A673 (cell line): ENCODE results near the gene BBS7. TPM values are rescaled to one million over a fixed set of nuclear protein-coding genes. Genes with fewer than 3 reads are reported as not detected.

ENCODE experiments used
- BruUV-seq: library from RNA; stranded (reverse); fragments of 400-500 nt; replicated peaks from 2 replicates; lab custom pipeline; 2021; lab: Mats Ljungman, UMichigan
- CTCF ChIA-PET: fragments of 300-600 bp; sonication (Branson Sonifier 250); formaldehyde crosslinking; loops from one replicate; lab custom pipeline; 2022; ENCODE audit warnings: antibody characterized with exemption; lab: Charles Lee
- POLR2A ChIA-PET: fragments of 300-600 bp; sonication (Branson Sonifier 250); formaldehyde crosslinking; loops from one replicate; lab custom pipeline; 2022; ENCODE audit warnings: antibody characterized with exemption; ENCODE audit not compliant: low non-redundant PET; lab: Charles Lee
- DNase-seq: peaks from one replicate; pipeline ENCODE4 v3.0.0-alpha.2; 2015; ENCODE audit warnings: low spot score
- H3K27ac ChIP-seq: fragments of 200-600 bp; sonication (generic); 2 replicates; pipeline ENCODE4 v1.5.1; 2016; ENCODE audit warnings: mixed run types, low read depth, mild to moderate bottlenecking, mixed read lengths, antibody characterized with exemption, low read length; ENCODE audit not compliant: poor library complexity, severe bottlenecking
- H3K27me3 ChIP-seq: fragments of 200-600 bp; sonication (generic); replicated peaks from 2 replicates; pipeline ENCODE4 v1.6.1; 2017; ENCODE audit warnings: mixed run types, low read depth, mild to moderate bottlenecking, mixed read lengths, antibody characterized with exemption, low read length; ENCODE audit not compliant: insufficient read depth, poor library complexity
- H3K36me3 ChIP-seq: fragments of 200-600 bp; sonication (generic); 2 replicates; pipeline ENCODE4 v1.6.1; 2016; ENCODE audit warnings: mixed run types, mild to moderate bottlenecking, mixed read lengths, antibody characterized with exemption, low read length; ENCODE audit not compliant: insufficient read depth, poor library complexity, severe bottlenecking
- H3K4me1 ChIP-seq: fragments of 200-600 bp; sonication (generic); 2 replicates; pipeline ENCODE4 v1.6.1; 2017; ENCODE audit warnings: mixed run types, mild to moderate bottlenecking, mixed read lengths, antibody characterized with exemption, low read length; ENCODE audit not compliant: insufficient read depth, poor library complexity, severe bottlenecking
- H3K4me3 ChIP-seq: fragments of 200-600 bp; sonication (generic); 2 replicates; pipeline ENCODE4 v1.5.1; 2016; ENCODE audit warnings: low read depth, mixed run types, mild to moderate bottlenecking, mixed read lengths, low read length; ENCODE audit not compliant: poor library complexity, severe bottlenecking
- H3K9me3 ChIP-seq: fragments of 200-600 bp; sonication (generic); 2 replicates; pipeline ENCODE4 v1.6.1; 2016; ENCODE audit warnings: mixed run types, low read depth, mild to moderate bottlenecking, mixed read lengths, antibody characterized with exemption, low read length; ENCODE audit not compliant: poor library complexity, severe bottlenecking
- CTCF ChIP-seq: fragments of 300-800, 200-600 bp; sonication (generic); conservative IDR thresholded peaks from 2 replicates; pipeline ENCODE4 v1.5.1; 2017; ENCODE audit warnings: low read depth, mild to moderate bottlenecking, antibody characterized with exemption, low read length, moderate library complexity, mixed read lengths
- EZH2 ChIP-seq: fragments of 200-600 bp; sonication (generic); IDR thresholded peaks from 2 replicates; pipeline ENCODE4 v1.6.1; 2017; ENCODE audit warnings: borderline replicate concordance, low read depth, mild to moderate bottlenecking, mixed read lengths, antibody characterized with exemption, low read length; ENCODE audit not compliant: poor library complexity, severe bottlenecking
- intact Hi-C: fragments of 100-400 bp; cut with micrococcal nuclease; formaldehyde crosslinking; loops from one replicate; pipeline ENCODE4 v1.10.0; 2022; ENCODE audit not compliant: unreplicated experiment
- total RNA-seq: library from RNA; stranded (reverse); gene quantifications from 2 replicates; pipeline ENCODE4 v1.2.3, GENCODE V29; 2021

Gene BBS7
- total RNA-seq, 1 experiment from 2014 or later, result 26.7 TPM

GRCh38 chr4:121817006-121817405 is 53.3 kb downstream of the BBS7 start:
- POLR2A ChIA-PET, result no interaction called here
- intact Hi-C loops, result no loop called here
- TF ChIP-seq EZH2, result no peak
- no peak for TF ChIP-seq CTCF
- H3K36me3 ChIP-seq, result peaks cover 100% of the 10 kb centered on the region
- CTCF ChIA-PET, result no interaction called here
- H3K4me1 ChIP-seq, result peaks cover 10% of the 10 kb centered on the region
- DNase-seq, result no peak
- no peak overlapping the region for H3K27ac ChIP-seq
- no peaks in the 10 kb centered on the region for H3K27me3 ChIP-seq
- H3K9me3 ChIP-seq, result no peaks in the 10 kb centered on the region
- no peak overlapping the region for H3K4me3 ChIP-seq
- no TSS peak for BruUV-seq

DNA sequence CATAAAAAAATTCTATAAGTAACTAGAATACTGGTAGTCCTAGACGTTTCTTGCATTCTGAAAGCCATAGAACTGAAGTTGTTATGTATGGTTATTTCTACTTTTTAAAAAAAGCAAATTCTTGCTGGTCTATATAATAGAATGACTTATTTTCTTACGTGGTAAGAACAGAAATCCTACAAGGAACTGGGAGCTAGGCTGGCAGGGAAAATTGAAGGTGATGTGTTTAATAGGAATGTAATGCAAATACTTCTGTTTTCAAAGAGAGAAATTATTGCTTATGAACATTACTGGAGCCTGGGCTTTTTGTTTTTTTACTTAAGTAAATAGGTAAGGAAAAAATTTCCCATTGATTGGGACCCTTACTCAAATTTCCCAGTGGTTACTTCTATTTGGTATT is 55.5 kb downstream of the BBS7 start:
- no TSS peak for BruUV-seq
- no peaks in the 10 kb centered on the region for H3K27me3 ChIP-seq
- no peaks in the 10 kb centered on the region for H3K4me1 ChIP-seq
- ChIA-PET POLR2A (no interaction called here), CTCF (no interaction called here)
- H3K9me3 ChIP-seq, result no peaks in the 10 kb centered on the region
- TF ChIP-seq EZH2 (no peak), CTCF (no peak)
- H3K27ac ChIP-seq, result no peak overlapping the region
- intact Hi-C loops, result no loop called here
- peaks cover 97% of the 10 kb centered on the region for H3K36me3 ChIP-seq
- H3K4me3 ChIP-seq, result no peak overlapping the region
- DNase-seq, result no peak

DNA sequence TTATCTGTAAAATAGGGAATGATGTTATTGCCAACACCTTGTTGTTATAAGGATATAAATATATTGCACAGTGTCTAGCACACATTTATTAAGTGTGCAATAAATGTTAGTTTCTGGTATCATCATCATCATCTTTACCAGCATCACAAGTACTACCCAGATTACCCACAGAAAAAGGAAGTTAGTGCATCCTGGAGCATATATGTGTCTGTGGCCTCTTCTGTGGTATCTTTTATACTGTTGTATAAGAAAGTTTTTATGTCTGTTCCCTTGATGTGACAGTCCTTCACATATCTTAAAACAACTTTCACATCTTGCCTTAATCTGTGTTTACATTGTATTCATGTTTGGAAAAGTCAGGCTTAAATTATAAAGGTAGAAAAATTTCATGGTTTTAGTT is 59.2 kb downstream of the BBS7 start:
- TF ChIP-seq EZH2, result no peak
- TF ChIP-seq CTCF, result no peak
- POLR2A ChIA-PET, result no interaction called here
- CTCF ChIA-PET, result no interaction called here
- intact Hi-C loops, result no loop called here
- Histone ChIP-seq H3K4me1 (no peaks in the 10 kb centered on the region), H3K4me3 (no peak overlapping the region), H3K36me3 (peaks cover 91% of the 10 kb centered on the region), H3K27me3 (no peaks in the 10 kb centered on the region), H3K27ac (no peak overlapping the region), H3K9me3 (no peaks in the 10 kb centered on the region)
- no peak for DNase-seq
- no TSS peak for BruUV-seq
